IMR-90 (cell line): ENCODE measurements around the gene XRCC3. TPM values are rescaled to one million over a fixed set of nuclear protein-coding genes. Genes with fewer than 3 reads are reported as not detected.

Source experiments
- ATAC-seq: fragments of 200-7000 bp; cut with Tn5 transposase; 2 replicates; pipeline ENCODE4 v1.9.1; 2020; ENCODE audit warnings: low read depth, mild to moderate bottlenecking, moderate library complexity
- BruUV-seq: library from RNA; stranded (reverse); fragments of 400-500 nt; replicated peaks from 2 replicates; lab custom pipeline; 2021; lab: Mats Ljungman, UMichigan
- CTCF ChIA-PET: fragments of 300-600 bp; formaldehyde crosslinking; extraction: SDS; loops from one replicate; lab custom pipeline; 2021; ENCODE audit warnings: antibody characterized with exemption; lab: Yijun Ruan, JAX
- POLR2A ChIA-PET: fragments of 300-600 bp; sonication (Branson Sonifier 250); formaldehyde crosslinking; loops from one replicate; lab custom pipeline; 2022; ENCODE audit warnings: antibody characterized with exemption; ENCODE audit not compliant: unreplicated experiment; lab: Charles Lee
- DNase-seq: peaks from one replicate; pipeline ENCODE4 v3.0.0; 2013
- H2AFZ ChIP-seq: replicated peaks from 2 replicates; pipeline ENCODE3; 2013; ENCODE audit warnings: low read length, mild to moderate bottlenecking; ENCODE audit not compliant: poor library complexity
- H2AK5ac ChIP-seq: 2 replicates; pipeline ENCODE4 v1.6.1; 2013; ENCODE audit warnings: low read depth, low read length, inconsistent platforms
- H2AK9ac ChIP-seq: replicated peaks from 2 replicates; pipeline ENCODE3; 2013; ENCODE audit warnings: mild to moderate bottlenecking, low read depth, low read length, moderate library complexity; ENCODE audit not compliant: poor library complexity
- H2BK120ac ChIP-seq: 2 replicates; pipeline ENCODE4 v1.6.1; 2013; ENCODE audit warnings: low read depth, low read length, inconsistent platforms
- H2BK15ac ChIP-seq: 3 replicates; pipeline ENCODE4 v1.6.1; 2013; ENCODE audit warnings: low read depth, low read length, inconsistent platforms
- H2BK20ac ChIP-seq: 2 replicates; pipeline ENCODE4 v1.6.1; 2013; ENCODE audit warnings: low read depth, mild to moderate bottlenecking, inconsistent platforms, low read length, moderate library complexity
- H2BK5ac ChIP-seq: 2 replicates; pipeline ENCODE4 v1.6.1; 2013; ENCODE audit warnings: mild to moderate bottlenecking, low read depth, low read length, inconsistent platforms; ENCODE audit not compliant: poor library complexity, severe bottlenecking
- H3K14ac ChIP-seq: replicated peaks from 2 replicates; pipeline ENCODE4 v1.6.1; 2013; ENCODE audit warnings: low read depth, low read length, inconsistent platforms
- H3K18ac ChIP-seq: 2 replicates; pipeline ENCODE4 v1.6.1; 2013; ENCODE audit warnings: low read depth, low read length, control low read depth
- H3K23ac ChIP-seq: 2 replicates; pipeline ENCODE4 v1.6.1; 2013; ENCODE audit warnings: low read depth, low read length, inconsistent platforms
- H3K27ac ChIP-seq: 2 replicates; pipeline ENCODE4 v1.5.1; 2013; ENCODE audit warnings: mild to moderate bottlenecking, control low read depth, low read length; ENCODE audit not compliant: insufficient read depth
- H3K27me3 ChIP-seq: 2 replicates; pipeline ENCODE4 v1.6.1; 2013; ENCODE audit warnings: low read length; ENCODE audit not compliant: control insufficient read depth, insufficient read depth
- H3K36me3 ChIP-seq: 2 replicates; pipeline ENCODE4 v1.6.1; 2013; ENCODE audit warnings: low read length, mixed read lengths; ENCODE audit not compliant: control insufficient read depth, insufficient read depth
- H3K4ac ChIP-seq: 2 replicates; pipeline ENCODE4 v1.6.1; 2013; ENCODE audit warnings: low read depth, low read length, inconsistent platforms
- H3K4me1 ChIP-seq: 2 replicates; pipeline ENCODE4 v1.6.1; 2013; ENCODE audit warnings: low read length, mixed read lengths; ENCODE audit not compliant: control insufficient read depth, insufficient read depth
- H3K4me2 ChIP-seq: 2 replicates; pipeline ENCODE4 v1.6.1; 2013; ENCODE audit warnings: low read depth, mild to moderate bottlenecking, control low read depth, low read length, moderate library complexity
- H3K4me3 ChIP-seq: 2 replicates; pipeline ENCODE4 v1.5.1; 2013; ENCODE audit warnings: low read depth, mild to moderate bottlenecking, control low read depth, low read length, moderate library complexity; ENCODE audit not compliant: insufficient read depth
- H3K56ac ChIP-seq: 2 replicates; pipeline ENCODE4 v1.6.1; 2013; ENCODE audit warnings: low read length, inconsistent platforms; ENCODE audit not compliant: insufficient read depth; ENCODE audit errors: extremely low read depth
- H3K79me1 ChIP-seq, 2 experiments: 2 replicates each; pipeline ENCODE4 v1.6.1; 2013; ENCODE audit warnings: low read length in 2 of 2, inconsistent platforms in 1 of 2, low read depth in 1 of 2
- H3K9ac ChIP-seq: 2 replicates; pipeline ENCODE4 v1.6.1; 2013; ENCODE audit warnings: low read depth, low read length, control low read depth
- H3K9me1 ChIP-seq: 2 replicates; pipeline ENCODE4 v1.6.1; 2013; ENCODE audit warnings: low read length, inconsistent platforms; ENCODE audit not compliant: insufficient read depth
- H3K9me3 ChIP-seq: 2 replicates; pipeline ENCODE4 v1.6.1; 2013; ENCODE audit warnings: low read length; ENCODE audit not compliant: control insufficient read depth, insufficient read depth
- H4K20me1 ChIP-seq: 2 replicates; pipeline ENCODE4 v1.6.1; 2013; ENCODE audit warnings: low read length, inconsistent platforms; ENCODE audit not compliant: insufficient read depth
- H4K5ac ChIP-seq: 2 replicates; pipeline ENCODE4 v1.6.1; 2013; ENCODE audit warnings: mild to moderate bottlenecking, low read depth, low read length, control low read depth
- H4K8ac ChIP-seq, 2 experiments: 2 replicates each; pipeline ENCODE4 v1.6.1; 2013; ENCODE audit warnings: low read depth in 2 of 2, low read length in 2 of 2, control low read depth in 1 of 2, inconsistent platforms in 1 of 2
- H4K91ac ChIP-seq: 2 replicates; pipeline ENCODE4 v1.6.1; 2013; ENCODE audit warnings: low read depth, low read length, inconsistent platforms; ENCODE audit not compliant: insufficient read depth
- BHLHE40 ChIP-seq: fragments of 150-350 bp; IDR thresholded peaks from 2 replicates; pipeline ENCODE4 v1.6.1; 2016; ENCODE audit warnings: mild to moderate bottlenecking, low read depth, low read length
- CHD1 ChIP-seq: IDR thresholded peaks from 2 replicates; pipeline ENCODE4 v1.6.1; 2012; ENCODE audit warnings: low read depth, low read length, improper control_type of control experiment
- MAFK ChIP-seq: IDR thresholded peaks from 2 replicates; pipeline ENCODE4 v1.6.1; 2012; ENCODE audit warnings: low read depth, low read length, improper control_type of control experiment
- MXI1 ChIP-seq: IDR thresholded peaks from 2 replicates; pipeline ENCODE4 v1.6.1; 2012; ENCODE audit warnings: low read depth, mild to moderate bottlenecking, low read length, moderate library complexity, borderline replicate concordance
- NFE2L2 ChIP-seq: fragments of 150-350 bp; IDR thresholded peaks from 2 replicates; pipeline ENCODE4 v1.6.1; 2016; ENCODE audit warnings: low read depth, mild to moderate bottlenecking, low read length
- RAD21 ChIP-seq: IDR thresholded peaks from 2 replicates; pipeline ENCODE4 v1.6.1; 2012; ENCODE audit warnings: low read length, improper control_type of control experiment
- RCOR1 ChIP-seq: IDR thresholded peaks from 2 replicates; pipeline ENCODE4 v1.6.1; 2012; ENCODE audit warnings: mild to moderate bottlenecking, low read length, improper control_type of control experiment; ENCODE audit not compliant: insufficient replicate concordance
- RFX5 ChIP-seq: IDR thresholded peaks from 2 replicates; pipeline ENCODE4 v1.8.0; 2012; ENCODE audit warnings: low read depth, mild to moderate bottlenecking, low read length, moderate library complexity
- WGBS, 2 experiments: methylation state at CpG; one replicate each; pipeline versions ENCODE4 v1.1.5 to v1.1.7; 2013; ENCODE audit warnings: missing lambda C conversion rate in 2 of 2; ENCODE audit not compliant: insufficient read length in 1 of 2; ENCODE audit errors: extremely low coverage in 2 of 2; 5-methylcytosine and 5-hydroxymethylcytosine counted together
- dilution Hi-C: fragments of 300-500 bp; cut with HindIII; formaldehyde crosslinking; loops from one replicate; pipeline ENCODE4 v1.14.3; 2018; ENCODE audit warnings: low sequenced_read_pairs; ENCODE audit not compliant: unreplicated experiment
- in situ Hi-C: fragments of 300-500 bp; cut with MboI; formaldehyde crosslinking; loops from 3 replicates; pipeline ENCODE4 v1.14.3; 2019; ENCODE audit warnings: low sequenced_read_pairs, inconsistent platforms, mixed read lengths
- intact Hi-C: fragments of 100-400 bp; cut with micrococcal nuclease; formaldehyde crosslinking; loops from 2 replicates; pipeline ENCODE4 v1.10.0; 2022
- polyA plus RNA-seq, 3 experiments: library from polyadenylated mRNA; depleted of rRNA; stranded (reverse); fragments of >200 nt; gene quantifications; 2 replicates each; pipeline ENCODE4 v1.2.3, GENCODE V29; 2012; ENCODE audit warnings: low replicate concordance in 1 of 3
- total RNA-seq: library from RNA; depleted of rRNA; stranded (reverse); fragments of >200 nt; gene quantifications from 2 replicates; pipeline ENCODE4 v1.2.3, GENCODE V29; 2012

XRCC3 gene
- total and polyA plus RNA-seq, 2 of the 4 experiments (the other 2 are of a cell fraction), result 8.1 to 9.5 TPM

GRCh38 chr14:103729496-103730448, 14.5 kb upstream of the XRCC3 start:
- Histone ChIP-seq H4K8ac (no peak overlapping the region), H3K4me3 (no peak overlapping the region), H3K14ac (no peak overlapping the region), H2BK15ac (no peak overlapping the region), H3K79me1 (peaks cover 8 to 13% of the 10 kb centered on the region in 2 experiments), H3K27ac (no peak overlapping the region), H4K91ac (no peak overlapping the region), H3K4me2 (no peak overlapping the region), H2BK20ac (no peak overlapping the region), H3K56ac (no peak overlapping the region), H3K9me1 (no peaks in the 10 kb centered on the region), H4K20me1 (peaks cover 24% of the 10 kb centered on the region), H3K4me1 (no peaks in the 10 kb centered on the region), H3K9me3 (no peaks in the 10 kb centered on the region), H3K9ac (no peak overlapping the region), H2AK9ac (no peak overlapping the region), H2BK120ac (no peak overlapping the region), H3K4ac (no peak overlapping the region), H3K36me3 (peaks cover 53% of the 10 kb centered on the region), H3K23ac (no peak overlapping the region), H3K18ac (no peak overlapping the region), H2AFZ (no peak overlapping the region), H4K5ac (no peak overlapping the region), H2AK5ac (no peak overlapping the region), H2BK5ac (no peak overlapping the region), H3K27me3 (no peaks in the 10 kb centered on the region)
- TF ChIP-seq NFE2L2 (no peak), BHLHE40 (no peak), CHD1 (no peak), RFX5 (no peak), RAD21 (no peak), MXI1 (no peak), RCOR1 (no peak), MAFK (no peak)
- in situ Hi-C loops (no loop called here), dilution Hi-C loops (no loop called here), intact Hi-C loops (no loop called here)
- ChIA-PET POLR2A (no interaction called here), CTCF (no interaction called here)
- ATAC-seq, result no peak
- 91% methylated on average over 7 of the region's 24 CpGs; no CpG with 5 or more reads in 1 of the 2 experiments for WGBS, 2 experiments
- BruUV-seq, result no TSS peak
- DNase-seq, result no peak
